AG09319 (cell line): Measurements from ENCODE around the gene ARMC10.
"Not testable (repeated sequence)": the region's sequence is repeated elsewhere in the genome, so short reads cannot be mapped to it uniquely, and the experiment has no call there.

Experiments used
- DNase-seq: peaks from one replicate; pipeline ENCODE4 v3.0.0-alpha.2; 2010; ENCODE audit warnings: low read depth; ENCODE audit errors: extremely low read depth
- TF ChIP-seq, protein P1 (sequence below): IDR thresholded peaks from 2 replicates; pipeline ENCODE4 v1.5.1; 2011; ENCODE audit warnings: low read depth, mild to moderate bottlenecking, inconsistent platforms, low read length, moderate library complexity

ARMC10 gene

DNA sequence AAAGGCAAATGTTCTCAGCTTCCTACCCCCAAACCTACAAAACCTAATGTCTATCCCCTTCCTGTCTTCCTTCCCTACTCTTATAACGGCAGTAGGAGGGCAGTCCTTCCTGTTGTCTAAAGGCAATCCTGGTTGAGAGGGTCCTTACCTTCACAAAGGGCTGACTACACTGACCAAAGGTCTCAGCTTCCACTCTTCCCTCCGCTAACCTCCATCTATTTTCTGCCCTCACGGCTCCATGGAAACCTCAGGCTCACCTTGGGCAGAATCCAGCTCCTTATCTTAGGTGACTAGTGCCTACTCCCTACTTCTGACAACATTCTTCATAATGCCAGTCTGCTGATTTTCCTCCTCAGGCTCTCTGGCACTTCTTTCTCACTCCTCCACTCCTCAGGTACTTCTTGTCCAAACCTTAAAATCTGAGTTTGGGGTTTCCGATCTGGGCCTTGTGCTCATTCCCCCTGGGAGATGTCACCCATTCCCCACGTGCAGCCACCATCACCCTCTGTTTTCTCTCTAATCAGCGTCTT, 886 bp upstream of the ARMC10 start:
- TF ChIP-seq, protein P1, sequence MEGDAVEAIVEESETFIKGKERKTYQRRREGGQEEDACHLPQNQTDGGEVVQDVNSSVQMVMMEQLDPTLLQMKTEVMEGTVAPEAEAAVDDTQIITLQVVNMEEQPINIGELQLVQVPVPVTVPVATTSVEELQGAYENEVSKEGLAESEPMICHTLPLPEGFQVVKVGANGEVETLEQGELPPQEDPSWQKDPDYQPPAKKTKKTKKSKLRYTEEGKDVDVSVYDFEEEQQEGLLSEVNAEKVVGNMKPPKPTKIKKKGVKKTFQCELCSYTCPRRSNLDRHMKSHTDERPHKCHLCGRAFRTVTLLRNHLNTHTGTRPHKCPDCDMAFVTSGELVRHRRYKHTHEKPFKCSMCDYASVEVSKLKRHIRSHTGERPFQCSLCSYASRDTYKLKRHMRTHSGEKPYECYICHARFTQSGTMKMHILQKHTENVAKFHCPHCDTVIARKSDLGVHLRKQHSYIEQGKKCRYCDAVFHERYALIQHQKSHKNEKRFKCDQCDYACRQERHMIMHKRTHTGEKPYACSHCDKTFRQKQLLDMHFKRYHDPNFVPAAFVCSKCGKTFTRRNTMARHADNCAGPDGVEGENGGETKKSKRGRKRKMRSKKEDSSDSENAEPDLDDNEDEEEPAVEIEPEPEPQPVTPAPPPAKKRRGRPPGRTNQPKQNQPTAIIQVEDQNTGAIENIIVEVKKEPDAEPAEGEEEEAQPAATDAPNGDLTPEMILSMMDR = no peak
- no peak for DNase-seq

DNA sequence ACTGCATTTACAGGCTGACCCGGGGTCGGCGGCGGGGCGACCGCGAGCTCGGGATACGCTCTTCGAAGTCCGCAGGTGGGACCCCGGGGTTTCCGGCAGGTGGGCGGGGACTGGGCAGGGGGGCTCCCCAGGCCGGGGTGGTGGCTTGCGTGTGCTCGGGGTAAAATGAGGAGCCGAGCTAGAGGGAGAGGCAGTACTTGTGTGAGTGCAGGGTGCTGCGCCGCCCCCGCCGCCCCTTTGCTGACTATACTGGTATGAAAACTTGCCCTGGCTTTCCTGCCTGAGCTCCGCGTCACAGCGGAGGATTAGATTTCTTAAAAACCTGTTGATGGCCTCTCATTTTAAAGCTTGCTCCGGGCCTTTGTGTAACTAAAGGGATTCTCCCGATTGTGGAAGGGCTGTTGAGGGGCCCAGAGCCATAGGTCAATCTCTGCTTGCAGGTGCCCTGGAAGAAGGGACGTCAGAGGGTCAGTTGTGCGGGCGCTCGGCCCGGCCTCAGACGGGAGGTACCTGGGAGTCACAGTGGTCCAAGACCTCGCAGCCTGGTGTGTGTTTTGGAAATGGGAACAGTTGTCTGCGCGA, 488 bp downstream of the ARMC10 start:
- TF ChIP-seq, protein P1 = no peak
- DNase-seq = peak; percentile 16

- DNase-seq = no peak
- TF ChIP-seq, protein P1 = no peak
Measured at GRCh38 chr7:103076764-103077163, 1.8 kb downstream of the ARMC10 start.

DNA sequence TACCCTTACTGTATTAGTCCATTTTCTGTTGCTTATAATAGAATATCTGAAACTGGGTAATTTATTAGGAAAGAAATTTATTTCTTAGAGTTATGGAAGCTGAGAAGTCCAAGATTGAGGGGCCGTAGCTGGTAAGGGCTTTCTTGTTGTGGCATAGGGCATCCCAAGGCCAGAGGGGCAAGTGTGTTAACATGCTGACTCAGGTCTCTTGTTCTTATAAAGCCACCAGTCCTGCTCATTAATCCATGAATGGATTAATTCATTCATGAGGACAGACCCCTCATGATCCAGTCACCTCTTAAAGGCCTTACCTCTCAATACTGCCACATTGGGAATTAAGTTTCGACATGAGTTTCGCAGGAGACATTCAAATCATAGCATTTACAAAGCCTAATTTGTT, 2.4 kb downstream of the ARMC10 start:
- TF ChIP-seq, protein P1 = no peak
- DNase-seq = no peak

- DNase-seq = not testable (repeated sequence)
Measured at GRCh38 chr7:103078226-103078625, 3.3 kb downstream of the ARMC10 start.

DNA sequence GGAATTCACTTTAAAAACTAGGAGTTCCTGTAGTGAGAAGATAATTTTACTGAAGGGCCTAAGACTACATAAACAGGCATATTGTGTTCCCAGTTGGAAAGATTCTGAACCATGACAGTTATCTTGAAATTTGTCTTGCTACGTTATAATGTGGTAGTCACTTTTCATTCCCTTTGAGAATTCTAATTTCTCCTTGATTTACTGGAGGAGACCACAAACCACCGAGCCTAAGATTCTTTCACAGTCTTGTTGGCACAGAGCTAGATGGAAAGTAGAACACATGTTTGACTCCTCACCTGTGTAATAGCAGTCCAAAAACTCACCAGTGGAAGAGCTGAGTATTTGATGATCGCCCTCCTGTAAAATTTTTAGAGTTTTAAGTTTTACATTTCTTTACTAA, 4.9 kb downstream of the ARMC10 start:
- DNase-seq = no peak

DNA sequence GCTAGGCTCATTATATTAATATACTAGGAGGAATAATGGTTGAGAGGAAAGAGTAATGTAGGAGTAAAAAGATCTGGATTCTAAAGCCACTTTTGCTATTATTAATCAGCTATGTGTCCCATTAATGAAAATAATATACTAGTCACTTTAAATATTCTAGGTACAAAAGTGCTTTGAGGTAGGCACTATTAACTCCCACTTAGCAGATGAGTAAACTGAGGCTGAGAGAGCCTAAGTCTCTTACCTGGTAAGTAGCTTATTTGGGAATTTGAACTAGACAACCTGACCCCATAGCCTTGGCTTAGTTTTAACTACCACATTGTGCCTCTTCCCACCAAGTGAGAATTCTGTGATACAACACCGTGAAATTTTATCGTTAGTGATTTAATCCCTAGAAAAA, 6.0 kb downstream of the ARMC10 start:
- DNase-seq = no peak
- TF ChIP-seq, protein P1 = no peak

More for the DNA sequence above, 4.9 kb downstream of the ARMC10 start:
- TF ChIP-seq, protein P1 = no peak

GRCh38 chr7:103082497-103082896, 7.6 kb downstream of the ARMC10 start:
- DNase-seq = no peak
- TF ChIP-seq, protein P1 = no peak
